GM23338 (cell line): Measurements from ENCODE around the gene KBTBD4. TPM values are rescaled to one million over a fixed set of nuclear protein-coding genes. Genes with fewer than 3 reads are reported as not detected.

ENCODE experiments used
- ATAC-seq: fragments of 200-7000 bp; cut with Tn5 transposase; 3 replicates; pipeline ENCODE4 v1.9.1; 2020
- DNase-seq: peaks from one replicate; pipeline ENCODE4 v3.0.0-alpha.2; 2015; ENCODE audit warnings: low spot score
- H2AFZ ChIP-seq: fragments of 200-600 bp; sonication (generic); 2 replicates; pipeline ENCODE4 v1.8.0; 2016; ENCODE audit warnings: antibody characterized with exemption, mild to moderate bottlenecking, moderate library complexity
- H3F3A ChIP-seq: fragments of 200-600 bp; sonication (generic); replicated peaks from 2 replicates; pipeline ENCODE4 v1.8.0; 2017; ENCODE audit warnings: antibody characterized with exemption, mixed run types, low read depth
- H3K27ac ChIP-seq: fragments of 200-600 bp; sonication (generic); 2 replicates; pipeline ENCODE4 v1.6.1; 2016; ENCODE audit warnings: low read depth
- H3K27me3 ChIP-seq: fragments of 200-600 bp; sonication (generic); 2 replicates; pipeline ENCODE4 v1.8.0; 2016; ENCODE audit warnings: mild to moderate bottlenecking, mixed run types, moderate library complexity; ENCODE audit not compliant: insufficient read depth
- H3K36me3 ChIP-seq: fragments of 200-600 bp; sonication (generic); 2 replicates; pipeline ENCODE4 v1.8.0; 2016; ENCODE audit warnings: mild to moderate bottlenecking; ENCODE audit not compliant: insufficient read depth
- H3K4me1 ChIP-seq: fragments of 200-600 bp; sonication (generic); 2 replicates; pipeline ENCODE4 v1.8.0; 2016; ENCODE audit warnings: mild to moderate bottlenecking, moderate library complexity; ENCODE audit not compliant: insufficient read depth
- H3K4me2 ChIP-seq: fragments of 200-600 bp; sonication (generic); 2 replicates; pipeline ENCODE4 v1.7.1; 2017; ENCODE audit warnings: mixed run types
- H3K4me3 ChIP-seq: fragments of 200-600 bp; sonication (generic); 2 replicates; pipeline ENCODE4 v1.6.1; 2016; ENCODE audit warnings: mixed run types
- H3K79me2 ChIP-seq: fragments of 200-600 bp; sonication (generic); replicated peaks from 2 replicates; pipeline ENCODE4 v1.8.0; 2017; ENCODE audit warnings: mild to moderate bottlenecking; ENCODE audit not compliant: insufficient read depth
- H3K9me2 ChIP-seq: fragments of 200-600 bp; sonication (generic); 2 replicates; pipeline ENCODE4 v1.8.0; 2017; ENCODE audit not compliant: insufficient read depth
- H4K20me1 ChIP-seq: fragments of 200-600 bp; sonication (generic); replicated peaks from 2 replicates; pipeline ENCODE4 v1.8.0; 2017; ENCODE audit warnings: mild to moderate bottlenecking; ENCODE audit not compliant: insufficient read depth
- H3K27ac Mint-ChIP-seq: 2 replicates; pipeline ENCODE4 v1.8.0; 2020; ENCODE audit warnings: inconsistent platforms, mild to moderate bottlenecking, moderate library complexity, mixed read lengths
- H3K27me3 Mint-ChIP-seq: 3 replicates; pipeline ENCODE4 v1.8.0; 2022; ENCODE audit warnings: low read depth, mild to moderate bottlenecking, moderate library complexity, mixed read lengths, inconsistent platforms; ENCODE audit not compliant: insufficient read depth, poor library complexity
- H3K36me3 Mint-ChIP-seq: 3 replicates; pipeline ENCODE4 v1.8.0; 2021; ENCODE audit warnings: low read depth, mild to moderate bottlenecking, inconsistent platforms, moderate library complexity, mixed read lengths
- H3K4me1 Mint-ChIP-seq: 3 replicates; pipeline ENCODE4 v1.8.0; 2020; ENCODE audit warnings: mild to moderate bottlenecking, inconsistent platforms, mixed read lengths
- H3K4me3 Mint-ChIP-seq: 3 replicates; pipeline ENCODE4 v1.8.0; 2021; ENCODE audit warnings: moderate library complexity, mild to moderate bottlenecking, inconsistent platforms, mixed read lengths
- H3K9me3 Mint-ChIP-seq: 3 replicates; pipeline ENCODE4 v1.8.0; 2020; ENCODE audit warnings: moderate library complexity, mild to moderate bottlenecking, inconsistent platforms, mixed read lengths
- CREB1 ChIP-seq: fragments of 250-450 bp; sonication (Bioruptor Pico); IDR thresholded peaks from 2 replicates; pipeline ENCODE4 v1.5.0; 2020; ENCODE audit warnings: low read depth, mild to moderate bottlenecking, moderate library complexity
- CTCF ChIP-seq, 2 experiments: fragments of 200-600 bp in 1 of 2; sonication (generic) in 1 of 2; conservative IDR thresholded peaks; 2 replicates each; pipeline versions ENCODE4 v1.5.1 to v1.6.1; 2016 to 2017; ENCODE audit warnings: antibody characterized with exemption in 2 of 2, low read depth in 2 of 2, mild to moderate bottlenecking in 2 of 2, moderate library complexity in 1 of 2
- ETS1 ChIP-seq: IDR thresholded peaks from 2 replicates; pipeline ENCODE4 v1.6.1; 2016; ENCODE audit warnings: antibody characterized with exemption
- EZH2 ChIP-seq: fragments of 200-600 bp; sonication (generic); IDR thresholded peaks from one replicate; pipeline ENCODE4 v1.8.0; 2017; ENCODE audit warnings: antibody characterized with exemption, mild to moderate bottlenecking, low read depth; ENCODE audit not compliant: unreplicated experiment
- EZH2phosphoT487 ChIP-seq: fragments of 200-600 bp; sonication (generic); IDR thresholded peaks from one replicate; pipeline ENCODE4 v1.8.1; 2018; ENCODE audit warnings: antibody characterized with exemption; ENCODE audit not compliant: unreplicated experiment
- JUNB ChIP-seq: IDR thresholded peaks from one replicate; pipeline ENCODE4 v1.6.1; 2016; ENCODE audit warnings: antibody characterized with exemption; ENCODE audit not compliant: unreplicated experiment
- NANOG ChIP-seq: IDR thresholded peaks from 2 replicates; pipeline ENCODE4 v1.6.1; 2016; ENCODE audit warnings: antibody characterized with exemption, borderline replicate concordance
- POLR2AphosphoS5 ChIP-seq: IDR thresholded peaks from 2 replicates; pipeline ENCODE4 v1.6.1; 2016; ENCODE audit warnings: antibody characterized with exemption, low read depth
- REST ChIP-seq: IDR thresholded peaks from one replicate; pipeline ENCODE4 v1.6.1; 2018; ENCODE audit warnings: antibody characterized with exemption; ENCODE audit not compliant: unreplicated experiment
- STAT1 ChIP-seq: IDR thresholded peaks from one replicate; pipeline ENCODE4 v1.6.1; 2016; ENCODE audit warnings: antibody characterized with exemption; ENCODE audit not compliant: unreplicated experiment
- ZNF114 ChIP-seq: fragments of 250-450 bp; sonication (Bioruptor Pico); IDR thresholded peaks from 2 replicates; pipeline ENCODE4 v1.5.0; 2020; ENCODE audit warnings: mild to moderate bottlenecking, moderate library complexity
- ZNF331 ChIP-seq: fragments of 250-450 bp; sonication (Bioruptor Pico); IDR thresholded peaks from 2 replicates; pipeline ENCODE4 v1.5.0; 2020; ENCODE audit warnings: low read depth, mild to moderate bottlenecking, moderate library complexity
- ZNF462 ChIP-seq: fragments of 250-450 bp; sonication (Bioruptor Pico); IDR thresholded peaks from 2 replicates; pipeline ENCODE4 v1.5.0; 2020; ENCODE audit warnings: mild to moderate bottlenecking, moderate library complexity
- polyA plus RNA-seq: library from polyadenylated mRNA; unstranded; fragments of >200 nt; fragmentation: Nextera tagmentation; extraction: Ambion mirVana; gene quantifications from 2 replicates; pipeline ENCODE4 v1.2.1, GENCODE V29; 2016
- total RNA-seq: library from RNA; depleted of rRNA; stranded (reverse); fragments of >200 nt; shearing (Covaris generic); gene quantifications from 2 replicates; pipeline ENCODE4 v1.2.3, GENCODE V29; 2014

KBTBD4 gene
- total and polyA plus RNA-seq, 2 experiments from 2014 or later = 5.8 to 16.6 TPM

- TF ChIP-seq CTCF (conservative IDR thresholded peaks at IDR 0.05; ENCODE audit: low read depth in 2 of 2) = no peak
These were observed 49.3 kb upstream of the KBTBD4 start (continued) for GRCh38 chr11:47628026-47628425.

- DNase-seq = no peak
- Histone ChIP-seq H4K20me1 (peaks cover 17% of the 10 kb centered on the region), H3K9me2 (no peaks in the 10 kb centered on the region), H3K4me3 (no peak overlapping the region), H2AFZ (no peak overlapping the region), H3K4me2 (no peak overlapping the region), H3K27me3 (no peaks in the 10 kb centered on the region), H3F3A (0 out of 2 replicates have a peak, but pooled peaks cover 3% of the 10 kb centered on the region), H3K36me3 (peaks cover 66% of the 10 kb centered on the region), H3K79me2 (no peaks in the 10 kb centered on the region), H3K4me1 (no peaks in the 10 kb centered on the region), H3K27ac (no peak overlapping the region)
- H3K9me3 Mint-ChIP-seq = no peaks in the 10 kb centered on the region
- no peak for ATAC-seq
- peaks cover 81% of the 10 kb centered on the region for H3K36me3 Mint-ChIP-seq
- no peaks in the 10 kb centered on the region for H3K4me1 Mint-ChIP-seq
- H3K27me3 Mint-ChIP-seq = peaks cover 2% of the 10 kb centered on the region
- no peak overlapping the region for H3K4me3 Mint-ChIP-seq
- H3K27ac Mint-ChIP-seq = no peak overlapping the region
- TF ChIP-seq EZH2 = no peak
- no peak for TF ChIP-seq ETS1
- TF ChIP-seq ZNF462 (CRISPR knock-in tag) = no peak
- TF ChIP-seq ZNF114 = no peak
- TF ChIP-seq STAT1 = no peak
- no peak for TF ChIP-seq JUNB
- no peak for TF ChIP-seq ZNF331
- TF ChIP-seq EZH2phosphoT487 = no peak
- TF ChIP-seq NANOG = no peak
- TF ChIP-seq CREB1 (CRISPR knock-in tag) = no peak
- no peak for TF ChIP-seq POLR2AphosphoS5
- TF ChIP-seq REST = no peak
These were observed 47.5 kb upstream of the KBTBD4 start for GRCh38 chr11:47626234-47626633.
